AG04450 (cell line): ENCODE results near the gene NR2C1. TPM values are rescaled to one million over a fixed set of nuclear protein-coding genes. Genes with fewer than 3 reads are reported as not detected.
A peak's percentile ranks its signal among the peaks of the same experiment; 100 is the strongest.

Source experiments
- CTCF ChIA-PET: fragments of 300-600, 350-600 bp; formaldehyde crosslinking; extraction: SDS; loops from one replicate; lab custom pipeline; 2022; ENCODE audit warnings: antibody characterized with exemption, inconsistent platforms; lab: Charles Lee
- POLR2A ChIA-PET: fragments of 350-600 bp; formaldehyde crosslinking; extraction: SDS; loops from one replicate; lab custom pipeline; 2021; ENCODE audit warnings: antibody characterized with exemption, inconsistent platforms; lab: Yijun Ruan, JAX
- DNase-seq: peaks from one replicate; pipeline ENCODE4 v3.0.0-alpha.2; 2011; ENCODE audit warnings: low read depth, low spot score
- H3K27ac ChIP-seq: one replicate; pipeline ENCODE4 v1.5.1; 2012; ENCODE audit warnings: low read depth, low read length, control low read depth
- H3K27me3 ChIP-seq: one replicate; pipeline ENCODE4 v1.6.0; 2012; ENCODE audit warnings: low read length; ENCODE audit not compliant: control insufficient read depth, insufficient read depth
- H3K4me3 ChIP-seq: 2 replicates; pipeline ENCODE4 v1.5.1; 2011; ENCODE audit warnings: mild to moderate bottlenecking, low read depth, low read length, control low read depth
- H3K9me3 ChIP-seq: 2 replicates; pipeline ENCODE4 v1.5.1; 2012; ENCODE audit warnings: low read length; ENCODE audit not compliant: control insufficient read depth, insufficient read depth
- polyA plus RNA-seq: library from polyadenylated mRNA; depleted of rRNA; stranded (reverse); fragments of >200 nt; gene quantifications from 2 replicates; pipeline ENCODE4 v1.2.3, GENCODE V29; 2011
- TF ChIP-seq, protein P1 (sequence below): IDR thresholded peaks from 2 replicates; pipeline ENCODE4 v1.5.1; 2011; ENCODE audit warnings: low read depth, low read length, control low read depth, inconsistent platforms

The NR2C1 gene
- polyA plus RNA-seq, 1 experiment, result 32.8 TPM

GRCh38 chr12:95073698-95074520, 491 bp upstream of the NR2C1 start:
- no peak overlapping the region for H3K27ac ChIP-seq
- no peaks in the 10 kb centered on the region; the same call in 1 of the 2 replicates for H3K9me3 ChIP-seq
- ChIA-PET POLR2A (interaction anchor here (0.7 to 1.3 kb wide), 5 partner anchors 10 to 551 kb away, joined by 3 to 4 read pairs (median 4); partner anchors contain the start of gene METAP2), CTCF (interaction anchor here (0.7 to 2.6 kb wide), 17 partner anchors 10 to 501 kb away, joined by 3 to 17 read pairs (median 4); partner anchors contain the start of genes FGD6, NDUFA12 and VEZT)
- peak overlapping the region; percentile 82 for H3K4me3 ChIP-seq
- H3K27me3 ChIP-seq, result no peaks in the 10 kb centered on the region
- TF ChIP-seq, protein P1, sequence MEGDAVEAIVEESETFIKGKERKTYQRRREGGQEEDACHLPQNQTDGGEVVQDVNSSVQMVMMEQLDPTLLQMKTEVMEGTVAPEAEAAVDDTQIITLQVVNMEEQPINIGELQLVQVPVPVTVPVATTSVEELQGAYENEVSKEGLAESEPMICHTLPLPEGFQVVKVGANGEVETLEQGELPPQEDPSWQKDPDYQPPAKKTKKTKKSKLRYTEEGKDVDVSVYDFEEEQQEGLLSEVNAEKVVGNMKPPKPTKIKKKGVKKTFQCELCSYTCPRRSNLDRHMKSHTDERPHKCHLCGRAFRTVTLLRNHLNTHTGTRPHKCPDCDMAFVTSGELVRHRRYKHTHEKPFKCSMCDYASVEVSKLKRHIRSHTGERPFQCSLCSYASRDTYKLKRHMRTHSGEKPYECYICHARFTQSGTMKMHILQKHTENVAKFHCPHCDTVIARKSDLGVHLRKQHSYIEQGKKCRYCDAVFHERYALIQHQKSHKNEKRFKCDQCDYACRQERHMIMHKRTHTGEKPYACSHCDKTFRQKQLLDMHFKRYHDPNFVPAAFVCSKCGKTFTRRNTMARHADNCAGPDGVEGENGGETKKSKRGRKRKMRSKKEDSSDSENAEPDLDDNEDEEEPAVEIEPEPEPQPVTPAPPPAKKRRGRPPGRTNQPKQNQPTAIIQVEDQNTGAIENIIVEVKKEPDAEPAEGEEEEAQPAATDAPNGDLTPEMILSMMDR, result peak; percentile 87
- DNase-seq, result no peak

DNA sequence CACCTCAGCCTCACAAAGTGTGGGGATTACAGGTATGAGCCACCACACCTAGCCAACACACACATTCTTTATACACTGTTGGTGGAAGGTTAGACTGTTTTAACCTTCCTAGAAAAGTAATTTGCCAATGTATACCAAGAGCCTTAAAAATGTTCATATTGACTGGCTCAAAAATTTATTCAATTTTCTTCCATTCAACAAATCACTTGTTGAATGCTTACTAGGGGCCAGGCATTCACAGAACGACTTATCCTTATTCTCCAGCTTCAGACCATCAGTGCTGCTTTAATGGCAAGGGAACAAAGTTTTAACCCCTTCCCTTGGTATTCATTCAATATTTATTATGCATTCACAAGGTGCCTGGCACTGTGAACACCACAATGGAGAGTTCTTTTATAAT, 3.0 kb downstream of the NR2C1 start:
- no peak overlapping the region for H3K4me3 ChIP-seq
- no peak overlapping the region for H3K27ac ChIP-seq
- POLR2A ChIA-PET, result no interaction called here
- DNase-seq, result no peak
- TF ChIP-seq, protein P1, result no peak
- H3K9me3 ChIP-seq, result no peaks in the 10 kb centered on the region; the same call in 1 of the 2 replicates
- CTCF ChIA-PET, result no interaction called here
- no peaks in the 10 kb centered on the region for H3K27me3 ChIP-seq

GRCh38 chr12:95066091-95066855, 7.1 kb downstream of the NR2C1 start:
- Histone ChIP-seq H3K27me3 (no peaks in the 10 kb centered on the region), H3K9me3 (no peaks in the 10 kb centered on the region), H3K27ac (no peak overlapping the region), H3K4me3 (no peak overlapping the region)
- POLR2A ChIA-PET, result no interaction called here
- no peak for DNase-seq
- TF ChIP-seq, protein P1, result no peak
- CTCF ChIA-PET, result no interaction called here

- DNase-seq, result no peak
- Histone ChIP-seq H3K27ac (no peak overlapping the region), H3K27me3 (no peaks in the 10 kb centered on the region), H3K9me3 (no peaks in the 10 kb centered on the region), H3K4me3 (no peak overlapping the region)
- ChIA-PET POLR2A (no interaction called here), CTCF (no interaction called here)
- TF ChIP-seq, protein P1, result no peak
These were observed 12.5 kb downstream of the NR2C1 start for GRCh38 chr12:95060951-95061350.
